Endothelial cell of umbilical vein (primary cell): ENCODE data around the gene NF1. TPM values are rescaled to one million over a fixed set of nuclear protein-coding genes. Genes with fewer than 3 reads are reported as not detected.

Source experiments
- BruUV-seq: library from RNA; stranded (reverse); fragments of 400-500 nt; replicated peaks from 2 replicates; lab custom pipeline; 2021; lab: Mats Ljungman, UMichigan
- CTCF ChIA-PET: fragments of 300-600, 350-600 bp; sonication (Branson Sonifier 250); formaldehyde crosslinking; loops from one replicate; lab custom pipeline; 2021; ENCODE audit warnings: antibody characterized with exemption, inconsistent platforms; lab: Charles Lee
- POLR2A ChIA-PET: fragments of 300-600, 350-600 bp; sonication (Branson Sonifier 250); formaldehyde crosslinking; loops from one replicate; lab custom pipeline; 2021; ENCODE audit warnings: antibody characterized with exemption, inconsistent platforms; lab: Charles Lee
- DNase-seq: peaks from one replicate; pipeline ENCODE4 v3.0.0-alpha.2; 2011; ENCODE audit warnings: low read depth, low spot score
- FAIRE-seq: peaks from 2 replicates; lab custom pipeline; 2011; peaks lifted over from hg19 to GRCh38; lab: Jason Lieb, UNC
- H2AFZ ChIP-seq: 2 replicates; pipeline ENCODE4 v1.6.0; 2012; ENCODE audit warnings: low read depth, low read length, control low read depth, inconsistent platforms
- H3K27ac ChIP-seq: 2 replicates; pipeline ENCODE4 v1.5.1; 2011; ENCODE audit warnings: low read depth, mild to moderate bottlenecking, control low read depth, low read length, moderate library complexity; ENCODE audit not compliant: insufficient read depth
- H3K27me3 ChIP-seq, 2 experiments: 2 replicates each; pipeline versions ENCODE4 v1.6.0 to v1.6.1; 2011; ENCODE audit warnings: low read length in 2 of 2, mixed read lengths in 1 of 2; ENCODE audit not compliant: control insufficient read depth in 2 of 2, insufficient read depth in 2 of 2
- H3K36me3 ChIP-seq, 2 experiments: 2 replicates in 1 of 2; 3 replicates in 1 of 2; pipeline ENCODE4 v1.5.1; 2011; ENCODE audit warnings: low read length in 2 of 2, mild to moderate bottlenecking in 1 of 2, moderate library complexity in 1 of 2; ENCODE audit not compliant: control insufficient read depth in 2 of 2, insufficient read depth in 2 of 2; ENCODE audit errors: extremely low read depth in 1 of 2
- H3K4me1 ChIP-seq: 3 replicates; pipeline ENCODE4 v1.5.1; 2011; ENCODE audit warnings: mild to moderate bottlenecking, low read length; ENCODE audit not compliant: control insufficient read depth, insufficient read depth; ENCODE audit errors: extremely low read depth
- H3K4me2 ChIP-seq: 2 replicates; pipeline ENCODE4 v1.6.1; 2011; ENCODE audit warnings: low read length, control low read depth, mixed read lengths; ENCODE audit not compliant: insufficient read depth
- H3K4me3 ChIP-seq, 3 experiments: fragments of 200-600 bp in 1 of 3; sonication (generic), shearing (Covaris generic) in 1 of 3; replicated peaks in 1 of 3; 2 replicates each; pipeline ENCODE4 v1.5.1; 2011 to 2016; ENCODE audit warnings: control low read depth in 3 of 3, low read length in 3 of 3, mild to moderate bottlenecking in 2 of 3, inconsistent platforms in 1 of 3, low read depth in 1 of 3, moderate library complexity in 1 of 3; ENCODE audit not compliant: insufficient read depth in 1 of 3
- H3K79me2 ChIP-seq: 2 replicates; pipeline ENCODE4 v1.6.0; 2012; ENCODE audit warnings: low read length, inconsistent platforms; ENCODE audit not compliant: control insufficient read depth, insufficient read depth
- H3K9ac ChIP-seq: replicated peaks from 2 replicates; pipeline ENCODE3; 2011; ENCODE audit warnings: low read length, control low read depth; ENCODE audit not compliant: insufficient read depth; ENCODE audit errors: extremely low read depth
- H3K9me1 ChIP-seq: replicated peaks from 3 replicates; pipeline ENCODE4 v1.6.0; 2011; ENCODE audit warnings: mild to moderate bottlenecking, low read length; ENCODE audit not compliant: control insufficient read depth, insufficient read depth; ENCODE audit errors: extremely low read depth
- H3K9me3 ChIP-seq: replicated peaks from 2 replicates; pipeline ENCODE4 v1.5.1; 2012; ENCODE audit warnings: low read length, inconsistent platforms; ENCODE audit not compliant: control insufficient read depth, insufficient read depth
- H4K20me1 ChIP-seq: replicated peaks from 2 replicates; pipeline ENCODE3; 2011; ENCODE audit warnings: mild to moderate bottlenecking, low read length; ENCODE audit not compliant: control insufficient read depth, insufficient read depth; ENCODE audit errors: extremely low read depth
- EZH2 ChIP-seq: IDR thresholded peaks from 2 replicates; pipeline ENCODE4 v1.6.1; 2012; ENCODE audit warnings: borderline replicate concordance, low read depth, mild to moderate bottlenecking, moderate library complexity, low read length, inconsistent platforms; ENCODE audit not compliant: severe bottlenecking
- FOS ChIP-seq: IDR thresholded peaks from 2 replicates; pipeline ENCODE4 v1.6.1; 2011; ENCODE audit warnings: mild to moderate bottlenecking, low read length, moderate library complexity, borderline replicate concordance; ENCODE audit not compliant: insufficient read depth
- GATA2 ChIP-seq: IDR thresholded peaks from 2 replicates; pipeline ENCODE4 v1.7.0; 2011; ENCODE audit warnings: low read depth, mild to moderate bottlenecking, moderate library complexity, mixed read lengths, low read length; ENCODE audit not compliant: insufficient read length, insufficient read depth
- JUN ChIP-seq: IDR thresholded peaks from 2 replicates; pipeline ENCODE4 v1.6.1; 2011; ENCODE audit warnings: borderline replicate concordance, low read depth; ENCODE audit not compliant: insufficient read length, insufficient read depth
- MAX ChIP-seq: IDR thresholded peaks from 2 replicates; pipeline ENCODE4 v1.6.1; 2011; ENCODE audit not compliant: insufficient read depth, insufficient read length
- MYC ChIP-seq: IDR thresholded peaks from one replicate; pipeline ENCODE4 v1.6.1; 2011; ENCODE audit warnings: mild to moderate bottlenecking, low read depth, low read length
- POLR2A ChIP-seq: IDR thresholded peaks from 2 replicates; pipeline ENCODE4 v1.6.1; 2012; ENCODE audit warnings: low read depth, mild to moderate bottlenecking, control low read depth, low read length
- POLR2AphosphoS5 ChIP-seq: IDR thresholded peaks from 2 replicates; pipeline ENCODE4 v1.6.1; 2012; ENCODE audit warnings: low read depth, mild to moderate bottlenecking, control low read depth, low read length, moderate library complexity; ENCODE audit not compliant: insufficient read depth
- dilution Hi-C: fragments of 300-500 bp; cut with MboI; formaldehyde crosslinking; loops from one replicate; pipeline ENCODE4 v1.15.0; 2019; ENCODE audit warnings: low sequenced_read_pairs; ENCODE audit not compliant: extremely low pct_ligation_motif_present
- intact Hi-C: fragments of 100-400 bp; cut with micrococcal nuclease; formaldehyde crosslinking; loops from one replicate; pipeline ENCODE4 v1.10.0; 2022
- polyA plus RNA-seq, 4 experiments: library from polyadenylated mRNA; depleted of rRNA in 3 of 4; stranded (reverse) in 3 of 4; unstranded in 1 of 4; fragments of >200 nt; gene quantifications; 2 replicates each; pipeline versions ENCODE4 v1.2.1 to v1.2.3, GENCODE V29; 2011 to 2012; ENCODE audit warnings: missing spikeins in 1 of 4
- total RNA-seq: library from RNA; stranded (reverse); gene quantifications from 2 replicates; pipeline ENCODE4 v1.2.3, GENCODE V29; 2021
- TF ChIP-seq, protein P1 (sequence below), 2 donors: IDR thresholded peaks; 1 replicate in 1 of 2; 2 replicates in 1 of 2; pipeline ENCODE4 v1.5.1; 2011; ENCODE audit warnings: low read length in 2 of 2, mild to moderate bottlenecking in 2 of 2, moderate library complexity in 2 of 2, control low read depth in 1 of 2, inconsistent platforms in 1 of 2, low read depth in 1 of 2; ENCODE audit not compliant: insufficient read depth in 1 of 2; ENCODE audit errors: extremely low read depth in 1 of 2

Gene NF1
- total and polyA plus RNA-seq, 2 donors (not counting 3 experiments of a cell fraction or from before 2014, with no cell fraction given), result 13.7 to 42.4 TPM

DNA sequence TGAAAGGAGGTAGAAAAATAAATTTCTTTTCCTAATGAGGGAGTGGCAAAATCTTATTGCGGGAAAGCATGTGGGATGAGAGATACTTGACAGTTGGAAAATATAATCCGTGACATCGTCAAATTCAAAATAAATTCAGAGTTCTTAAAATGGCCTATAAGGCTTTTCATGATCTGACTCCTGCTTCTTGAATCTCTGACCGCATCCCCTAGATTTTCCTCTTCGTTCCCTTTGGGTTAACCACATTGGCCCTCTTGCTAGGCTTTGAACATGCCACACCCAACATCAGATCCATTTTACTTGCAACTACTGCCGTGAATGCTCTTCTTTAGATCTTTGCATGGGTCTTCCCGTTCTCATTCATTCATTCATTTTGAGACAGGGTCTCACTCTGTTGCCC, 50.1 kb downstream of the NF1 start:
- no TSS peak for BruUV-seq
- Histone ChIP-seq H4K20me1 (no peaks in the 10 kb centered on the region), H3K9me3 (no peaks in the 10 kb centered on the region), H3K27me3 (no peaks in the 10 kb centered on the region), H3K9me1 (no peaks in the 10 kb centered on the region), H3K79me2 (peaks cover 15% of the 10 kb centered on the region), H3K27ac (no peak overlapping the region), H2AFZ (no peak overlapping the region), H3K9ac (no peak overlapping the region), H3K36me3 (no peaks in the 10 kb centered on the region), H3K4me2 (no peak overlapping the region), H3K4me3 (no peak overlapping the region), H3K4me1 (no peaks in the 10 kb centered on the region)
- ChIA-PET POLR2A (no interaction called here), CTCF (no interaction called here)
- TF ChIP-seq MAX (no peak), MYC (no peak), FOS (no peak), GATA2 (no peak)
- intact Hi-C loops, result no loop called here
- dilution Hi-C loops, result no loop called here
- DNase-seq (no peak), FAIRE-seq (no peak)

DNA sequence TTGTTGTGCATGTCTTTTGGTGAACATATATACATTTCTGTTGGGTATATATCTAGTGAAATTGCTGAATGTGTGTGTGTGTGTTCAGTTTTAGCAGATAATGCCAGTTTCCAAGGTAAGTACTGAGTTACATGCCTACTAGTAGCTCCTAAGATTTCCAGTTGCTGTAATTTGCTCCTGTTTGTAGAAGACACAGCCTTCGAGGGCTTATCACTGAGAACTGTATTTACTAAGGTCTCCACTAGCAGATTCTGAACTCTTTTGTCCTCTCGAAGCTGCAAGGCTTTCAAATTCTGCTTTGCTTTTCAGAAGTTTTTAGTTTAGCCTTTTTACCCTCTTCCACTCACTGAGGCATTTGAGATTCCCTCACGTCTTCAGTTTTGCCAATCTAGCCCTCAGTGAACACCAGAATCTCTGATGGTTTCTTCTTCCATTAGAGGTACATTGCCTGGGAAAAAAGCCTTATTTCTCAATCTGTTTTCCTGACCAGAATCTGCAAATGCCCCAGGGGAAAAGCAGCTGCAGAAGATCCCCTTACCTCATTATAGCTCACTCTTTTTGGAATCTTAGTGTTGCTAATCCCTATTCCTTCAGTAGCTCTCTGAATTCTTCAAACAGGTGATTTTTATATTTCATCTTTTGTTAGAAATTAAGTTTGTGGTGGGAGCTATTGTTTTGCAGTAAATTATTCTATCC, 52.9 kb downstream of the NF1 start:
- no peak overlapping the region for H3K27ac ChIP-seq
- intact Hi-C loops, result no loop called here

More for the DNA sequence above, 52.9 kb downstream of the NF1 start:
- dilution Hi-C loops, result no loop called here
- no peak for FAIRE-seq
- Histone ChIP-seq H3K4me2 (no peak overlapping the region), H3K9ac (no peak overlapping the region), H3K9me1 (no peaks in the 10 kb centered on the region), H3K4me3 (no peak overlapping the region), H3K36me3 (no peaks in the 10 kb centered on the region), H3K27me3 (no peaks in the 10 kb centered on the region), H3K4me1 (no peaks in the 10 kb centered on the region), H3K9me3 (no peaks in the 10 kb centered on the region), H2AFZ (no peak overlapping the region), H4K20me1 (no peaks in the 10 kb centered on the region), H3K79me2 (peaks cover 8% of the 10 kb centered on the region)
- no TSS peak for BruUV-seq
- no peak for DNase-seq
- TF ChIP-seq GATA2 (no peak), POLR2A (no peak), JUN (no peak), POLR2AphosphoS5 (no peak), MYC (no peak), MAX (no peak), FOS (no peak), EZH2 (no peak)
- TF ChIP-seq, protein P1, sequence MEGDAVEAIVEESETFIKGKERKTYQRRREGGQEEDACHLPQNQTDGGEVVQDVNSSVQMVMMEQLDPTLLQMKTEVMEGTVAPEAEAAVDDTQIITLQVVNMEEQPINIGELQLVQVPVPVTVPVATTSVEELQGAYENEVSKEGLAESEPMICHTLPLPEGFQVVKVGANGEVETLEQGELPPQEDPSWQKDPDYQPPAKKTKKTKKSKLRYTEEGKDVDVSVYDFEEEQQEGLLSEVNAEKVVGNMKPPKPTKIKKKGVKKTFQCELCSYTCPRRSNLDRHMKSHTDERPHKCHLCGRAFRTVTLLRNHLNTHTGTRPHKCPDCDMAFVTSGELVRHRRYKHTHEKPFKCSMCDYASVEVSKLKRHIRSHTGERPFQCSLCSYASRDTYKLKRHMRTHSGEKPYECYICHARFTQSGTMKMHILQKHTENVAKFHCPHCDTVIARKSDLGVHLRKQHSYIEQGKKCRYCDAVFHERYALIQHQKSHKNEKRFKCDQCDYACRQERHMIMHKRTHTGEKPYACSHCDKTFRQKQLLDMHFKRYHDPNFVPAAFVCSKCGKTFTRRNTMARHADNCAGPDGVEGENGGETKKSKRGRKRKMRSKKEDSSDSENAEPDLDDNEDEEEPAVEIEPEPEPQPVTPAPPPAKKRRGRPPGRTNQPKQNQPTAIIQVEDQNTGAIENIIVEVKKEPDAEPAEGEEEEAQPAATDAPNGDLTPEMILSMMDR (IDR thresholded peaks at IDR 0.05; ENCODE audit: extremely low read depth in 1 of 2, insufficient read depth in 1 of 2, low read depth in 1 of 2, low read length in 2 of 2), result no peak
- POLR2A ChIA-PET, result no interaction called here
- CTCF ChIA-PET, result interaction anchor here (1.1 kb wide), 1 partner anchor 139 kb away, joined by 3 read pairs; no protein-coding TSS in a partner anchor
